RKO (cell line): ENCODE results near the gene FHIP2A.
"Not testable (repeated sequence)": the region's sequence is repeated elsewhere in the genome, so short reads cannot be mapped to it uniquely, and the experiment has no call there.

Source experiments
- DNase-seq: peaks from one replicate; pipeline ENCODE4 v3.0.0-alpha.2; 2016; ENCODE audit warnings: low spot score

FHIP2A gene

GRCh38 chr10:114856544-114857287, 35.1 kb downstream of the FHIP2A start:
- peak; percentile 13 for DNase-seq

GRCh38 chr10:114857288-114857565, 35.6 kb downstream of the FHIP2A start:
- DNase-seq, result not testable (repeated sequence)

- DNase-seq, result no peak
These were observed 36.5 kb downstream of the FHIP2A start for GRCh38 chr10:114857922-114858629.

GRCh38 chr10:114859222-114859621, 37.6 kb downstream of the FHIP2A start:
- no peak for DNase-seq

- DNase-seq, result no peak
These were observed 40.9 kb downstream of the FHIP2A start for GRCh38 chr10:114862456-114862855.

GRCh38 chr10:114867365-114867764, 45.8 kb downstream of the FHIP2A start:
- DNase-seq, result no peak

- DNase-seq, result no peak
These were observed 47.4 kb downstream of the FHIP2A start for GRCh38 chr10:114868870-114869519.

GRCh38 chr10:114869520-114869892, 47.9 kb downstream of the FHIP2A start:
- peak; percentile 24 for DNase-seq

- DNase-seq, result no peak
These were observed 48.9 kb downstream of the FHIP2A start for GRCh38 chr10:114870486-114870885.

GRCh38 chr10:114871379-114871778, 49.8 kb downstream of the FHIP2A start:
- DNase-seq, result no peak
